Mucosa of descending colon (tissue), 3 donors: ENCODE data around the gene CREB5. TPM values are rescaled to one million over a fixed set of nuclear protein-coding genes. Genes with fewer than 3 reads are reported as not detected.
A peak's percentile ranks its signal among the peaks of the same experiment; 100 is the strongest.

Source experiments
- ATAC-seq: fragments of 200-7000 bp; cut with Tn5 transposase; one replicate; pipeline ENCODE4 v1.9.1; 2020; ENCODE audit warnings: mild to moderate bottlenecking, moderate library complexity
- DNase-seq, 3 donors: peaks; one replicate each; pipeline ENCODE4 v3.0.0-alpha.2; 2020
- H3K36me3 ChIP-seq: fragments of 200-600 bp; one replicate; pipeline ENCODE4 v1.8.0; 2021; ENCODE audit warnings: low read depth, mild to moderate bottlenecking
- H3K4me1 ChIP-seq: fragments of 200-600 bp; one replicate; pipeline ENCODE4 v1.8.0; 2021; ENCODE audit warnings: low read depth, mild to moderate bottlenecking
- H3K4me3 ChIP-seq: fragments of 200-600 bp; one replicate; pipeline ENCODE4 v1.8.0; 2021; ENCODE audit warnings: mild to moderate bottlenecking
- H3K9me3 ChIP-seq: fragments of 200-600 bp; one replicate; pipeline ENCODE4 v1.8.0; 2021; ENCODE audit warnings: mild to moderate bottlenecking
- CTCF ChIP-seq: fragments of 200-600 bp; IDR thresholded peaks from one replicate; pipeline ENCODE4 v1.8.0; 2022; ENCODE audit warnings: antibody characterized with exemption, mild to moderate bottlenecking
- intact Hi-C, 2 donors: fragments of 100-400 bp; cut with DNase I in 1 of 2; cut with micrococcal nuclease in 1 of 2; formaldehyde crosslinking; loops; one replicate each; pipeline versions ENCODE4 v1.11.0 to v1.11.1; 2022; cut with DNase I, micrococcal nuclease
- total RNA-seq, 3 donors: library from RNA; stranded (reverse); fragmentation: NEBNext Ultra II Directional in 2 of 3; extraction: Animal tissue kit (Norgen Biotek cat#: 25700) in 2 of 3; gene quantifications; one replicate each; pipeline versions ENCODE4 v1.2.1 to v1.2.4, GENCODE V29; 2021 to 2023
- donor health status: DM: no; HTN: no; CAD: no; lungs with moderate emphysema.
- donor health status: DM: no; HTN: no; CAD: no.
- donor health status: DM: no; HTN: yes; CAD: no.

CREB5 gene
- total RNA-seq, 3 donors from 2014 or later: 0.61 to 5.4 (median 1.9) TPM

GRCh38 chr7:28626221-28626620 lies 213.9 kb downstream of the CREB5 start:
- TF ChIP-seq CTCF: no peak
- H3K4me1 ChIP-seq: no peaks in the 10 kb centered on the region
- H3K9me3 ChIP-seq: no peaks in the 10 kb centered on the region
- H3K4me3 ChIP-seq: no peak overlapping the region
- H3K36me3 ChIP-seq: no peaks in the 10 kb centered on the region
- intact Hi-C loops: no loop called here
- ATAC-seq: no peak
- DNase-seq: no peak

- Histone ChIP-seq H3K9me3 (no peaks in the 10 kb centered on the region), H3K4me1 (no peaks in the 10 kb centered on the region), H3K36me3 (no peaks in the 10 kb centered on the region), H3K4me3 (no peak overlapping the region)
- ATAC-seq: no peak
- peak; percentile 32 for TF ChIP-seq CTCF
- intact Hi-C loops: no loop called here
- peak in 1 of 3 donors; percentile 24 for DNase-seq
Observed at GRCh38 chr7:28626624-28627262, 214.4 kb downstream of the CREB5 start.

- Histone ChIP-seq H3K9me3 (no peaks in the 10 kb centered on the region), H3K36me3 (no peaks in the 10 kb centered on the region), H3K4me3 (no peak overlapping the region), H3K4me1 (no peaks in the 10 kb centered on the region)
- DNase-seq (no peak), ATAC-seq (no peak)
- intact Hi-C loops: no loop called here
- no peak for TF ChIP-seq CTCF
Observed at GRCh38 chr7:28627263-28627653, 214.9 kb downstream of the CREB5 start.

- ATAC-seq (no peak), DNase-seq (no peak)
- intact Hi-C loops: no loop called here
- Histone ChIP-seq H3K9me3 (no peaks in the 10 kb centered on the region), H3K4me1 (no peaks in the 10 kb centered on the region), H3K4me3 (no peak overlapping the region), H3K36me3 (no peaks in the 10 kb centered on the region)
- no peak for TF ChIP-seq CTCF
Observed at GRCh38 chr7:28627896-28628295, 215.6 kb downstream of the CREB5 start.

- ATAC-seq (peak; percentile 91), DNase-seq (peak in 2 of 3 donors; percentile 13 to 26)
- Histone ChIP-seq H3K4me3 (no peak overlapping the region), H3K4me1 (no peaks in the 10 kb centered on the region), H3K36me3 (no peaks in the 10 kb centered on the region), H3K9me3 (no peaks in the 10 kb centered on the region)
- TF ChIP-seq CTCF: no peak
- intact Hi-C loops: no loop called here
Observed at GRCh38 chr7:28629216-28629842, 217.0 kb downstream of the CREB5 start.
